ENCODE measurements around the gene PDE3B. TPM values are rescaled to one million over a fixed set of nuclear protein-coding genes. Genes with fewer than 3 reads are reported as not detected.
"Not testable (repeated sequence)": the region's sequence is repeated elsewhere in the genome, so short reads cannot be mapped to it uniquely, and the experiment has no call there.

The PDE3B gene
- total RNA-seq: 10 to 100 TPM; 10.7 to 42.5 TPM

DNA sequence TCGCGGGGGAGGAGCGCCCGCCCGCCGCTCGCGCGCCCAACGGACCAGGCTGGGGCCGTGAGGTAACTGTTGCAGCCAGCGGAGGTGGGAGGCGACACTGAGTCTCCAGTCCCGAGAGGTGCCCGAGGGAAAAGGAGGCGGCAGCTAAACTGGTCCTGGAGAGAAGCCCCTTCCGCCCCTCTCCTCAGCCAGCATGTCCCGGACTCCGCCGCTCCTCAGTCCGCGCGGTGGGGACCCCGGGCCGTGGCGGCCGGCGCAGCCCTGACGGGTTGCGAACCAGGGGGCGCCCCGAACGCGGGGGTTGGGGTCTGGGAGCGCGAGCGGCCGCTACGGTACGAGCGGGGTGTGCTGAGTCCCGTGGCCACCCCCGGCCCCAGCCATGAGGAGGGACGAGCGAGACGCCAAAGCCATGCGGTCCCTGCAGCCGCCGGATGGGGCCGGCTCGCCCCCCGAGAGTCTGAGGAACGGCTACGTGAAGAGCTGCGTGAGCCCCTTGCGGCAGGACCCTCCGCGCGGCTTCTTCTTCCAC is at the start of gene PDE3B:
PDE3B (plus strand) TSS at position 108 of the 529 bp plus-strand sequence; CDS start at position 380, 272 bp downstream.
- H3K36me3 Mint-ChIP-seq: peaks cover 29 to 43% of the 10 kb centered on the region in 2 donors
- DNase-seq (ENCODE audit: low spot score in 2 of 2): peak; percentile 74 to 82

DNA sequence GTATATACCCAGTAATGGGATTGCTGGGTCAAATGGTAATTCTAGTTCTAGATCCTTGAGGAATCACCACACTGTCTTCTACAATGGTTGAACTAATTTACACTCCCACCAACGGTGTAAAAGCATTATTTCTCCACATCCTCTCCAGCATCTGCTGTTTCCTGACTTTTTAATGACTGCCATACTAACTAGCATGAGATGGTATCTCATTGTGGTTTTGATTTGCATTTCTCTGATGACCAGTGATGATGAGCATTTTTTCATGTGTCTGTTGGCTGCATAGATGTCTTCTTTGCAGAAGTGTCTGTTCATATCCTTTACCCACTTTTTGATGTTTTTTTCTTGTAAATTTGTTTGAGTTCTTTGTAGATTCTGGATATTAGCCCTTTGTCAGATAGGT is 48.3 kb upstream of the PDE3B start:
- peaks cover 28 to 30% of the 10 kb centered on the region in 2 donors for H3K9me3 Mint-ChIP-seq
- peaks cover 66 to 67% of the 10 kb centered on the region in 2 donors for H3K36me3 Mint-ChIP-seq
- not testable (repeated sequence) for ATAC-seq; DNase-seq (ENCODE audit: low spot score in 2 of 2); H3K27ac Mint-ChIP-seq

More for the DNA sequence above, at the start of gene PDE3B:
- Mint-ChIP-seq H3K27ac (peak within 1 kb of the TSS; percentile 88 to 92), H3K9me3 (no peaks in the 10 kb centered on the region)
- ATAC-seq: peak; percentile 78 to 83

DNA sequence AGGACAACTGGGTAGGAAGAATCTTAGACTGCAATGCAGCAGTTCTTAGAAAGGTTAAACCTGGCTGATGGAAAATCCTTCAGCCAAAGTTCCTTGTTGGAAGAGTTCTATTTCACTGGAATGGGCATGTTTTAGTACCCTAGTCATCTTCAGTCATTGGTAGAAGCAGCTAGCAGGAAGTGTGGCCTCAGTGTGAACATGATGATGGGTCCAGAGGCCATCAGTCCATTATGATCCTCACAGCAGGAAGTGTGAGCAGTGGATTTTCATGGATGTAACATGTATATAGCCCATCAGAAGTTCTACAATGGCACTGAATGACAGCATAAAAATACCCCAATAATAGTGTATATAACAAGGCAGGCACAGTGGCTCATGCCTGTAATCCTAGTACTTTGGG is 35.9 kb upstream of the PDE3B start:
- peaks cover 47 to 77% of the 10 kb centered on the region in 2 donors for H3K36me3 Mint-ChIP-seq
- DNase-seq (ENCODE audit: low spot score in 2 of 2): no peak
- H3K27ac Mint-ChIP-seq: no peak overlapping the region
- H3K9me3 Mint-ChIP-seq: peaks cover 4 to 6% of the 10 kb centered on the region in 2 donors
- ATAC-seq: no peak

DNA sequence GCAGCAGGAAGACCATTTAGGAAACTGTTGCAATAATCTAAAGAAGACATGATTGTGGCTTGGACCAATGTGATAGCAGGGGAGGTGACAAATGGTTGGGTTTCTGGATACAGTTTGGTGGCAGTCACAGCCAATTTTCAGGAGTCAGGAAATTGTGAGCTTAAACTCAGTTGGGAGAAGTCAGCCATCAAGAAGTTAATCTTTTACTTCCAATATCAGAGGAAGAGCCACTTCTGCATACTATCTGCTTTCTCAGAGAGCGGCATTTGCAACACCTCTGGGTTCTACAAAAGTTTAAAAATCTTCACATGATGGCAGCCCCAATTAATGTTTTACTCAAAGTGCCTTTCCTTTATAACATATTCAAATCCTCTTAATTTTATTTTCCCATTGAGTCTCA is 33.7 kb upstream of the PDE3B start:
- no peak overlapping the region for H3K27ac Mint-ChIP-seq
- peaks cover 4 to 6% of the 10 kb centered on the region in 2 donors for H3K9me3 Mint-ChIP-seq
- ATAC-seq (no peak), DNase-seq (ENCODE audit: low spot score in 2 of 2) (no peak)
- H3K36me3 Mint-ChIP-seq: peaks cover 44 to 60% of the 10 kb centered on the region in 2 donors

DNA sequence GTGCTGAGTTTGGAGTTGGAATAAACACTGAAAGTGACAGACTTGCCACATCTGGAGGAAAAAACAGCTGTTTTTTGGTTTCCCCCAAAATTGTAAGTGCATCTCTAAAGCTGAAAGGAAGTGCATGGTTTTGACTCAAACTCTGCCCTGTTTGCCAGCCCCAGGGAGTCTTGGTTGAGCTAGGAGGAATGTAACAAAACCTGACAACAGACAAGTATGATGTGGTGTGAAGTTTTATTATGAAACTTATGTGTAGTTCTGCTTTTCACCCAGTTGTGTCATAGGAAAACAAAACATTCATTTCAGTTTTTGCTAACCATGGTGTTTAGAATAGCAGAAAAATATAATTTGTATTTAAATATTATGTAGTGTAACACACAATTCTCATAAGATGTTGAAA is 31.7 kb upstream of the PDE3B start:
- peaks cover 31 to 49% of the 10 kb centered on the region in 2 donors for H3K36me3 Mint-ChIP-seq
- H3K9me3 Mint-ChIP-seq: peaks cover 4 to 6% of the 10 kb centered on the region in 2 donors
- peak overlapping the region in 1 of 2 donors; percentile 0 for H3K27ac Mint-ChIP-seq
- DNase-seq (ENCODE audit: low spot score in 2 of 2) (peak in 1 of 2 donors; percentile 7), ATAC-seq (peak; percentile 24 to 98)

DNA sequence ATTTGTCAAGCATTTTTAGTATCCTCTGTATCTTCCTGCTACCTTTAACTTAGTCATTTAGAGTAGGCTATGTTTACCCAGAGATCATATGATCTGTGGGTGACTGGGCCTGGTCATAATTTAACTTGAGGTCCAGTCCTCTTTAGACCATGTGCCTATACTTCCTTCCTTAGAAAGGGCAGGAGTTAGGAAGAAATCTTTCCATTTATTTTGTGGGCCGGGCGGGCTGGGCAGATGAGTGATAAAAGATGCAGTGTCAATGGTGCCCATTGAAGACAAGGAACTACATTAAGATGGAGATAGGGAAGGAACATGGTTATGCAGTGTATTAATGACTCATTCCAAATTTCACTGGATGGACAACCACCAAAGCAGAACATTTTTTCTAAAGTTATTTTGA is 30.9 kb upstream of the PDE3B start:
- peaks cover 23 to 41% of the 10 kb centered on the region in 2 donors for H3K36me3 Mint-ChIP-seq
- no peak overlapping the region for H3K27ac Mint-ChIP-seq
- ATAC-seq (no peak), DNase-seq (ENCODE audit: low spot score in 2 of 2) (no peak)
- peaks cover 0 to under 1% of the 10 kb centered on the region in 2 donors for H3K9me3 Mint-ChIP-seq

DNA sequence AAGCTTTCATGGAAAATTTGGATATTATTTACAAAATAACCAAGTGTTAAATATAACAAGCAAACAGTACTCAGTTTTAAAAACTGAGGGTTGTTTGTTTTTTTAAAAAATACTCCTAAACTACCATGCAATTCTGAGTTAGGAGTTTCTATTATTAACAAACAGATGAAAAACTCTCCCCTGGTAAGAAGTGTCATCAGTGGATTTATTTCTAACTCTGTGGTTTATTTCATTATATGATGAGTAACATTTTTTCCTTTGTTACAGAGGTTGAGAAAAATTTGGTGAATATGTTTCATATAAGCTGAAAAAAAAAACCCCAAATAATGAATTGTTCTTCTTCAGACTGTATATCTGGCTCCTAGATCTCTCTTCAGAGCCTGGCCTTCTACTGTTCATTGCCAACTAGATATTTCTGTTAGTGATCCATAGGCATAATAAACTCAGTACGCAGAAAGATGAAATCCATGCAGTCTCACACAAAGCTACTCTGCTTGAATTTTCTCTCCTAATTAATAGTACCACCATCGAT is 29.4 kb upstream of the PDE3B start:
- DNase-seq (ENCODE audit: low spot score in 2 of 2) (no peak), ATAC-seq (no peak)
- Mint-ChIP-seq H3K9me3 (no peaks in the 10 kb centered on the region), H3K36me3 (peaks cover 18 to 40% of the 10 kb centered on the region in 2 donors), H3K27ac (peak overlapping the region in 1 of 2 donors; percentile 8)

DNA sequence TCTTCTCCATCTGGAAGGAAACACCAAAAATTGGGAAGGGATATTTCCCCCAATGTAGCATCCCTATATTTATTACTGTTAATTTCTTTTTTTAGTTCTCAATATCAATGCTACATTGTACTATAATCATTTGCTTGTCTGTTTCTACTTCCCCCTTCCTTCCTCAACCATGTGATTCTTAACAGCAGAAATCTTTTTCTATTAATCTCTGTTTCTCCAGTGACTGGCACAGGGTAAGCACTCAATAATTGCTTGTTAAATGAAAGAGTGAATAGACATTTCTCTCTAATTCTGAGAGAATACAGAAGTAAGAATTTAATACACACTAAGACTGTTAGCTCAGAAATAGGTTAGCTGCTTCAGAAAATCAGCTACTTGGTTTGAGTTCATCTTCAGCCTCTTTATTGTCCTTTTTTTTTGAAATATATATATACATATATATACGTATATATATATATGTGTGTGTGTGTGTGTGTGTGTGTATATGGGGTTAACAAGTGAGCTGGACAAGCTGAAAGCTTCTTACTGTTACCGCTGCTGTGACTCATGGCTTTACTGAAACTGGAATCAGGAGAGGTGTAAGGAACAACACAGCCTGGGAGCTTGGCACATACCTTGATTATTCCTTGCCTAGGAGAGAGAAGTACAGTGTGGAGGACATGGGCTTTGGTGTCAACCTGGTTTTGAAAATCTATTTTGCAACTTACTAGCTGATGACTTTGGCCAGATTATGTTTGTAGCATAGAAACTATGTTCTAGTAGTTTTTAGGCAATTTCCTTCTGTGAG is 26.2 kb upstream of the PDE3B start:
- no peak for ATAC-seq
- H3K9me3 Mint-ChIP-seq: no peaks in the 10 kb centered on the region

DNA sequence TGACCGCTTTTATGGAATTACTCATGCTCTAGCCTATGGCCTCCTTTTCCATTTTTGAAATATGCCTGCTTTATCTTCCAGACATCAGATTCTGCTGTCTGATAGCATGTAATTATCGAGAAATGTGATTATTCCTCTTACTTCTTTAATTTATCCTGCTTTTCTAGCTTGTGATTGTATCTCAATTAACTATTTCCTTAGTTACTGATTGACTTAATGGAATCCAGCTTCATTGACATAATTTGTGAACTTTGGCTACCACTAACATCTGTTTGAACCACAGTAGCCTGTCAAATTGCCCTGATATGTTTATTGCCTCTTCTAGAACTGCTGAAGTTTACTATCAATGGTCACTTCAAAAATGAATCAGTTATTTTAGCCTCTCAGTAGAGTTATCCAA is 25.5 kb upstream of the PDE3B start:
- H3K36me3 Mint-ChIP-seq: peaks cover 3 to 32% of the 10 kb centered on the region in 2 donors
- no peaks in the 10 kb centered on the region for H3K9me3 Mint-ChIP-seq
- no peak for ATAC-seq
- H3K27ac Mint-ChIP-seq: no peak overlapping the region
- no peak for DNase-seq (ENCODE audit: low spot score in 2 of 2)

More for the DNA sequence above, 26.2 kb upstream of the PDE3B start:
- Mint-ChIP-seq H3K27ac (no peak overlapping the region), H3K36me3 (peaks cover 0 to 25% of the 10 kb centered on the region in 2 donors)
- DNase-seq (ENCODE audit: low spot score in 2 of 2): no peak

DNA sequence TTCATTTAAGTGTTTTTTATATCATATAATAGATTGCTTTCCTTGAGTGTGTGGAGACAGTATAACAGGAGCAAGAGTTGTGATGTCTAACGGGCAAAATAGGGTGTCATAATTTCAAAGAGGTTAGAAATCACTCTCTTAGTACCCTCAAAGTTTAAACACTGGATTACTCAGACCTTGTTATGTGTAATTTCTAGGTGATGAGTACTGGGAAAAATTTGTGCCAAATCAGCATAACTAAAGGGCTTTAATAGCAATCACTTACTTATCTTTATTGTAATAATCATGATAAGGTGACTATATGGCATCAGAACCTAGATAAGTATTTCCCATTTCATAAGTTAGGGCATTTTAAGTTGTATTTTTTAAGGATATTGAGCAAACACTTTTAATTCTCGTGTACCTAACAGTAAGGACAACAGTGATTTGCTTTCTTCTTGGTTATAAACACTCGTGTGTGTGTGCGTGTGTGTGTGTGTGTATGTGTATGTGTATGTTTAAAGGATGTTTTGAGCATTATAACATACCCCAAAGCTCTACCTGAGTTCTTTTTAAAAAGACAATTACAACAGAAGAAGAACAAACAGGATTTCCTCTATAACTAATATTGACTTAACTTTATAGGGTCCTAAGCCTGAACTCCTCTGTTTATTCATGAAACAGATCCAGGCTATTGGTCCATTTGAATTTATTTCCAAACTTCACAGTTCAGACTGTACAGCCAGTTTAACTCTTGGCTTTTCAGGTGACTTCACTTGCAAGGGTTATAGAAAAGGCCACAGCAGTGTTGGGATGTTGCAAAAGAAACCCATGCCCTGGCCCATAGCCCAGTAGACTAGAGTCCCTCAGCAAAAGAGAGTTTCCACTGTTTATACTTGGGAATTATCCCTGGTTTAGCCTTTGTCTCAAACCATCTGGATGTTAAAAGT is 23.7 kb upstream of the PDE3B start:
- no peak for DNase-seq (ENCODE audit: low spot score in 2 of 2)
- Mint-ChIP-seq H3K9me3 (no peaks in the 10 kb centered on the region), H3K27ac (no peak overlapping the region), H3K36me3 (peaks cover 6 to 42% of the 10 kb centered on the region in 2 donors)
- ATAC-seq: peak in 1 of 2 donors; percentile 38

DNA sequence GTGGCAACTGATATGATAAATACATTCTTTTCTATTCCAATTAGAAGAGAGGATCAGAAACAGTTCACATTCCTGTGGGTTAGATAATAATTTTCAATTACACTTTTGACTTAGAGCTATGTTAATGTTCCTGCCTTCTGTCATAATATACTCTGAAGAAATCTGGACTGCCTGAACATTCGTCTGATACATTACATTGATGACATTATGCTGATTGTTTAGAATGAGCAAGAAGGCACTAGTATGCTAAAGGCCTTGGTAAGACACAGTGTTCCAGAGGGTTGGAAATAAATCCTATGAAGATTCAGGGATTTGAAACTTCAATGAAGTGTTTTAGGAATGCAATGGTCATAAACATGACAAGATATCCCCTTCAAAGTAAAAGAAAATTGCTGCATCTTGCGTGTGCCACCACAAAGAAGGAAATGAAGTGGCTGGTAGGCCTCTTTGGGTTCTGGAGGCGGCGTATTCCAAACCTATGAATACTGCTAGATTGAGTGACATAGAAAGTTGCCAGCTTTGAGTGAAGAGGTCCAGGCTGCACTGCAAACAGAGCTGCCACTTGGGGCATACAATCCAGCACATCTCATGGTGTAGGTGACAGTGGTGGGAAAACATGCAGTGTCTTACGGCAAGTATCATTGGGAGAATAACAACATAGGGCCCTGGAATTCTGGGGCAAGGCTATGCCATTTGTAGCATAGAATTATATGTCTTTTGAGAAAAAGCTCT is 21.2 kb upstream of the PDE3B start:
- H3K36me3 Mint-ChIP-seq: peaks cover 12 to 44% of the 10 kb centered on the region in 2 donors
- H3K27ac Mint-ChIP-seq: no peak overlapping the region
- H3K9me3 Mint-ChIP-seq: peaks cover 5% of the 10 kb centered on the region in 2 donors
- no peak for DNase-seq (ENCODE audit: low spot score in 2 of 2)
- no peak for ATAC-seq

DNA sequence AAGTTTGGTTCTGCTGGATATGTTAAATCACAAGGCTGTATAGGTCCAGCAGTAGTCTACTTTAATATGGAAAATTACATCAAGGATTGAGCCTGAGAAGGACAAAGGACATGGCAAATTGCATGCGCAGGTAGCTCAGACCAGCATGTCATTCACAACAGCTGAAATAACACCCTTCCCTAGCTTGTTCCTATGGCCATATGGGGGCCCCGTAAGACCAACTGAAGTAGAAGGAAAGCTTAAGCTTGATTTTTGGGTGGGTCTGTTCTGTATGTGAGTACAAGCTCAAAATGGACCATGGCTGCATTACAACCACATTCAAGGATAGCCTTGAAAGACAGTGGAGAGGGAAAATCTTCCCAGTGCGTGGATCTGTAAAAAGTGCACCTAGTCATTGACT is 20.6 kb upstream of the PDE3B start:
- Mint-ChIP-seq H3K36me3 (peaks cover 12 to 50% of the 10 kb centered on the region in 2 donors), H3K27ac (no peak overlapping the region)

DNA sequence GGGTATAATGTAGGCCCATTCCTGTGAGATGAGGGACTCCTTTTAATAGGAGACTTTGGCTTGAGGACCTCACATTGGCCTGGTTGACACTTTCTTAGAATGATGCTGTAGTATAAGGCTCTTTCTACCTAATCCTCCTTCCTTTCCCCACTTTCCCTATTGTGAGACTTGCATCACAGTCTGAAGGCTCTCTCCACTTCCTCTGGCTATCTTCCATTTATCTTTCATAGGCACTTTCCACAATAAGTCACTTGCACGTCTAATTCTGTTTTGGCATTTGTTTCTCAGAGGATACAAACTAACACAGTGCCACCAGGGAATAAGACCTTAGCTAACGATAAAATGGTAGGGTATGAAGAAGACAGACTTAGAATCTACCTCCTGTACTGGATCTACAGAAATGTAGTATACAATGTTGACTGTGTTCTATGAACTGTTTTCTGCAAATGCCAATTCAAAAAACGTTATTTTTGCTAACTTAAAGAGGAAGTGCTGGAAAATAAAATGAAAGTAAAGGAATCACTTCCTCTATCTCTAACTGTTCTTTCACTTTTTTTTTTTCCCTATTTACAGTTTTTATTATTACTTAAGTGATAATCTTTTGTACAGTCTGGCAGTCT is 17.9 kb upstream of the PDE3B start:
- ATAC-seq (no peak), DNase-seq (ENCODE audit: low spot score in 2 of 2) (no peak)
- Mint-ChIP-seq H3K9me3 (peaks cover 5% of the 10 kb centered on the region in 2 donors), H3K36me3 (peaks cover 12 to 43% of the 10 kb centered on the region in 2 donors), H3K27ac (peak overlapping the region in 1 of 2 donors; percentile 9)

More for the DNA sequence above, 20.6 kb upstream of the PDE3B start:
- DNase-seq (ENCODE audit: low spot score in 2 of 2): no peak
- H3K9me3 Mint-ChIP-seq: peaks cover 5% of the 10 kb centered on the region in 2 donors
- no peak for ATAC-seq

DNA sequence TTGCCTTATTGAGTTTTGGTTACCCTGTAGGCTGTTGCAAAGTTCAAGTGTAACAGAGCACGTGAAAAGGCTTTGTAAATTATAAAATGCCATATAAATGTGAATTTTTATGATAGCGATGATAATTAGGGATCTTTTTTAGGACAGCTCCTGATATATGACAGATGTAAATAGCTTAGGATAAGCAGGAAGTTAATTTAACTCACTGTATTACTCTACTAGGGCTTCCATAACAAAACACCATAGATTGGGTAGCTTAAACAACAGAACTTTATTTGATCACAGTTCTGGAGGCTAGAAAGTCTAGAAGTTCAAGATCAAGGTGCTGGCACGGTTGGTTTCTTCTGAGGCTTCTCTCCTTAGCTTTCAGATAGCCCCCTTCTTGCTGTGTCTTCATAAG is 17.0 kb upstream of the PDE3B start:
- ATAC-seq: no peak
- H3K36me3 Mint-ChIP-seq: peaks cover 18 to 48% of the 10 kb centered on the region in 2 donors
- DNase-seq (ENCODE audit: low spot score in 2 of 2): no peak
- peak overlapping the region in 1 of 2 donors; percentile 9 for H3K27ac Mint-ChIP-seq
- H3K9me3 Mint-ChIP-seq: peaks cover 9 to 13% of the 10 kb centered on the region in 2 donors

DNA sequence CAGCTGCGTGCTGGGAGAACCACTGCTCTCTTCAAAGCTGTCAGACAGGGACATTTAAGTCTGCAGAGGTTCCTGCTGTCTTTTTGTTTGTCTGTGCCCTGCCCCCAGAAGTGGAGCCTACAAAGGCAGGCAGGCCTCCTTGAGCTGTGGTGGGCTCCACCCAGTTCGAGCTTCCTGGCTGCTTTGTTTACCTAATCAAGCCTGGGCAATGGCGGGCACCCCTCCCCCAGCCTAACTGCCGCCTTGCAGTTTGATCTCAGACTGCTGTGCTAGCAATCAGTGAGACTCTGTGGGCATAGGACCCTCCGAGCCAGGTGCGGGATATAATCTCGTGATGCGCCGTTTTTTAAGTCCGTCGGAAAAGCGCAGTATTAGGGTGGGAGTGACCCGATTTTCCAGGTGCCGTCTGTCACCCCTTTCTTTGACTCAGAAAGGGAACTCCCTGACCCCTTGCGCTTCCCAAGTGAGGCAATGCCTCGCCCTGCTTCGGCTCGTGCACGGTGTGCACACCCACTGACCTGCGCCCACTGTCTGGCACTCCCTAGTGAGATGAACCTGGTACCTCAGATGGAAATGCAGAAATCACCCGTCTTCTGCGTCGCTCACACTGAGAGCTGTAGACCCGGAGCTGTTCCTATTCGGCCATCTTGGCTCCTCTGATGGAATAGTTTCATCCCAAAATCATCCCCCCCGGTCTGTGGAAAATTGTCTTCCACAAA is 9.9 kb upstream of the PDE3B start:
- peaks cover 26 to 46% of the 10 kb centered on the region in 2 donors for H3K36me3 Mint-ChIP-seq
- H3K27ac Mint-ChIP-seq, ATAC-seq: not testable (repeated sequence)

More for the DNA sequence above, 9.9 kb upstream of the PDE3B start:
- H3K9me3 Mint-ChIP-seq: peaks cover 15 to 17% of the 10 kb centered on the region in 2 donors
- not testable (repeated sequence) for DNase-seq (ENCODE audit: low spot score in 2 of 2)
